ENCODE measurements around the gene PRKCSH. TPM values are rescaled to one million over a fixed set of nuclear protein-coding genes. Genes with fewer than 3 reads are reported as not detected.

Gene PRKCSH
- total and polyA plus RNA-seq, 2 experiments from 2014 or later: 85.3 to 130 TPM

DNA sequence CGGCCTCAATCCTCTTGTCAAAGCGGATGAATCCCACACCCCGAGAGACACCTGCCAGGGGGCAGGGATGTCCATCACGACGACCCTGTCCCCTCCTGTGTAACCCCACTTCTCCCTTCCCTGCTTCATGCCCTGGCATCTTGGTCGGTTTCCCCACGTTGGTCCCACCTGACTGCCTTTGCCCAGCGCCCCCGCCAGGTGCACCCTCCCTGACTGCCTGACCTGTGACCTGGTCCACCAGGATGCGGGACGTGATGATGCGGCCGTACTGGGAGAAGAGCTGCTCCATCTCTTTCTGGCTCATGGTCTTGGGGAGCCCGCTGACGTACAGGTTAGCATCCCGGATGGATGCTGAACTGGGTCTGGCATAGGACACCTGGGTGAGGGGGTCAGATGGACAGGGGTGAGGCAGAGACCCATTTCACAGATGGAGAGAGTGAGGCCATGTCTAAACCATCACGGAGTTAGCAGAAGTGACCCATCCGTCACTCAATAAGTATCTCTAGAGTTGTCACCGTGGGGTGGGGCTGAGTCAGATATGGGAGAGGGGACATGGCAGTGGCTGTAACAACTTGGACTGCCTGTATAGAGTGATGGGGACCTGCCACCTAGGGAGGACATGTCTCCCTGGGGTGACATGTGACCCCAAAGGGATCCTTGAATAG is 22.9 kb downstream of the PRKCSH start:
- no peak overlapping the region for H2AFZ ChIP-seq
- no peaks in the 10 kb centered on the region for H3K36me3 ChIP-seq (ENCODE audit: insufficient read depth)
- H3K4me3 ChIP-seq: no peak overlapping the region
- Mint-ChIP-seq H3K4me1 (peaks cover 4% of the 10 kb centered on the region), H3K9me3 (no peaks in the 10 kb centered on the region), H3K27me3 (ENCODE audit: insufficient read depth, low read depth, poor library complexity) (peaks cover 6% of the 10 kb centered on the region), H3K27ac (no peak overlapping the region), H3K4me3 (no peak overlapping the region; the same call in 2 of the 3 replicates), H3K36me3 (ENCODE audit: low read depth) (no peaks in the 10 kb centered on the region)
- H4K20me1 ChIP-seq (replicated peaks; ENCODE audit: insufficient read depth): no peaks in the 10 kb centered on the region
- no peak overlapping the region for H3K4me2 ChIP-seq
- H3K27me3 ChIP-seq (ENCODE audit: insufficient read depth): no peaks in the 10 kb centered on the region
- H3K4me1 ChIP-seq (ENCODE audit: insufficient read depth): peaks cover 6% of the 10 kb centered on the region; the same call in 1 of the 2 replicates
- H3K79me2 ChIP-seq (replicated peaks; ENCODE audit: insufficient read depth): no peaks in the 10 kb centered on the region
- no peak for DNase-seq (ENCODE audit: low spot score)
- H3F3A ChIP-seq (replicated peaks; ENCODE audit: low read depth): 0 out of 2 replicates have a peak, but pooled peaks cover 10% of the 10 kb centered on the region
- no peak overlapping the region for H3K27ac ChIP-seq (ENCODE audit: low read depth)
- H3K9me2 ChIP-seq (ENCODE audit: insufficient read depth): no peaks in the 10 kb centered on the region
- ATAC-seq: no peak
- no peak for TF ChIP-seq EZH2 (IDR thresholded peaks at IDR 0.05; ENCODE audit: low read depth, unreplicated experiment)
- TF ChIP-seq POLR2AphosphoS5 (IDR thresholded peaks at IDR 0.05; ENCODE audit: low read depth): no peak
- TF ChIP-seq NANOG (IDR thresholded peaks at IDR 0.05; ENCODE audit: borderline replicate concordance): no peak
- TF ChIP-seq, protein P1, sequence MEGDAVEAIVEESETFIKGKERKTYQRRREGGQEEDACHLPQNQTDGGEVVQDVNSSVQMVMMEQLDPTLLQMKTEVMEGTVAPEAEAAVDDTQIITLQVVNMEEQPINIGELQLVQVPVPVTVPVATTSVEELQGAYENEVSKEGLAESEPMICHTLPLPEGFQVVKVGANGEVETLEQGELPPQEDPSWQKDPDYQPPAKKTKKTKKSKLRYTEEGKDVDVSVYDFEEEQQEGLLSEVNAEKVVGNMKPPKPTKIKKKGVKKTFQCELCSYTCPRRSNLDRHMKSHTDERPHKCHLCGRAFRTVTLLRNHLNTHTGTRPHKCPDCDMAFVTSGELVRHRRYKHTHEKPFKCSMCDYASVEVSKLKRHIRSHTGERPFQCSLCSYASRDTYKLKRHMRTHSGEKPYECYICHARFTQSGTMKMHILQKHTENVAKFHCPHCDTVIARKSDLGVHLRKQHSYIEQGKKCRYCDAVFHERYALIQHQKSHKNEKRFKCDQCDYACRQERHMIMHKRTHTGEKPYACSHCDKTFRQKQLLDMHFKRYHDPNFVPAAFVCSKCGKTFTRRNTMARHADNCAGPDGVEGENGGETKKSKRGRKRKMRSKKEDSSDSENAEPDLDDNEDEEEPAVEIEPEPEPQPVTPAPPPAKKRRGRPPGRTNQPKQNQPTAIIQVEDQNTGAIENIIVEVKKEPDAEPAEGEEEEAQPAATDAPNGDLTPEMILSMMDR (conservative IDR thresholded peaks at IDR 0.05; ENCODE audit: low read depth in 2 of 2): no peak
- TF ChIP-seq, protein P2, sequence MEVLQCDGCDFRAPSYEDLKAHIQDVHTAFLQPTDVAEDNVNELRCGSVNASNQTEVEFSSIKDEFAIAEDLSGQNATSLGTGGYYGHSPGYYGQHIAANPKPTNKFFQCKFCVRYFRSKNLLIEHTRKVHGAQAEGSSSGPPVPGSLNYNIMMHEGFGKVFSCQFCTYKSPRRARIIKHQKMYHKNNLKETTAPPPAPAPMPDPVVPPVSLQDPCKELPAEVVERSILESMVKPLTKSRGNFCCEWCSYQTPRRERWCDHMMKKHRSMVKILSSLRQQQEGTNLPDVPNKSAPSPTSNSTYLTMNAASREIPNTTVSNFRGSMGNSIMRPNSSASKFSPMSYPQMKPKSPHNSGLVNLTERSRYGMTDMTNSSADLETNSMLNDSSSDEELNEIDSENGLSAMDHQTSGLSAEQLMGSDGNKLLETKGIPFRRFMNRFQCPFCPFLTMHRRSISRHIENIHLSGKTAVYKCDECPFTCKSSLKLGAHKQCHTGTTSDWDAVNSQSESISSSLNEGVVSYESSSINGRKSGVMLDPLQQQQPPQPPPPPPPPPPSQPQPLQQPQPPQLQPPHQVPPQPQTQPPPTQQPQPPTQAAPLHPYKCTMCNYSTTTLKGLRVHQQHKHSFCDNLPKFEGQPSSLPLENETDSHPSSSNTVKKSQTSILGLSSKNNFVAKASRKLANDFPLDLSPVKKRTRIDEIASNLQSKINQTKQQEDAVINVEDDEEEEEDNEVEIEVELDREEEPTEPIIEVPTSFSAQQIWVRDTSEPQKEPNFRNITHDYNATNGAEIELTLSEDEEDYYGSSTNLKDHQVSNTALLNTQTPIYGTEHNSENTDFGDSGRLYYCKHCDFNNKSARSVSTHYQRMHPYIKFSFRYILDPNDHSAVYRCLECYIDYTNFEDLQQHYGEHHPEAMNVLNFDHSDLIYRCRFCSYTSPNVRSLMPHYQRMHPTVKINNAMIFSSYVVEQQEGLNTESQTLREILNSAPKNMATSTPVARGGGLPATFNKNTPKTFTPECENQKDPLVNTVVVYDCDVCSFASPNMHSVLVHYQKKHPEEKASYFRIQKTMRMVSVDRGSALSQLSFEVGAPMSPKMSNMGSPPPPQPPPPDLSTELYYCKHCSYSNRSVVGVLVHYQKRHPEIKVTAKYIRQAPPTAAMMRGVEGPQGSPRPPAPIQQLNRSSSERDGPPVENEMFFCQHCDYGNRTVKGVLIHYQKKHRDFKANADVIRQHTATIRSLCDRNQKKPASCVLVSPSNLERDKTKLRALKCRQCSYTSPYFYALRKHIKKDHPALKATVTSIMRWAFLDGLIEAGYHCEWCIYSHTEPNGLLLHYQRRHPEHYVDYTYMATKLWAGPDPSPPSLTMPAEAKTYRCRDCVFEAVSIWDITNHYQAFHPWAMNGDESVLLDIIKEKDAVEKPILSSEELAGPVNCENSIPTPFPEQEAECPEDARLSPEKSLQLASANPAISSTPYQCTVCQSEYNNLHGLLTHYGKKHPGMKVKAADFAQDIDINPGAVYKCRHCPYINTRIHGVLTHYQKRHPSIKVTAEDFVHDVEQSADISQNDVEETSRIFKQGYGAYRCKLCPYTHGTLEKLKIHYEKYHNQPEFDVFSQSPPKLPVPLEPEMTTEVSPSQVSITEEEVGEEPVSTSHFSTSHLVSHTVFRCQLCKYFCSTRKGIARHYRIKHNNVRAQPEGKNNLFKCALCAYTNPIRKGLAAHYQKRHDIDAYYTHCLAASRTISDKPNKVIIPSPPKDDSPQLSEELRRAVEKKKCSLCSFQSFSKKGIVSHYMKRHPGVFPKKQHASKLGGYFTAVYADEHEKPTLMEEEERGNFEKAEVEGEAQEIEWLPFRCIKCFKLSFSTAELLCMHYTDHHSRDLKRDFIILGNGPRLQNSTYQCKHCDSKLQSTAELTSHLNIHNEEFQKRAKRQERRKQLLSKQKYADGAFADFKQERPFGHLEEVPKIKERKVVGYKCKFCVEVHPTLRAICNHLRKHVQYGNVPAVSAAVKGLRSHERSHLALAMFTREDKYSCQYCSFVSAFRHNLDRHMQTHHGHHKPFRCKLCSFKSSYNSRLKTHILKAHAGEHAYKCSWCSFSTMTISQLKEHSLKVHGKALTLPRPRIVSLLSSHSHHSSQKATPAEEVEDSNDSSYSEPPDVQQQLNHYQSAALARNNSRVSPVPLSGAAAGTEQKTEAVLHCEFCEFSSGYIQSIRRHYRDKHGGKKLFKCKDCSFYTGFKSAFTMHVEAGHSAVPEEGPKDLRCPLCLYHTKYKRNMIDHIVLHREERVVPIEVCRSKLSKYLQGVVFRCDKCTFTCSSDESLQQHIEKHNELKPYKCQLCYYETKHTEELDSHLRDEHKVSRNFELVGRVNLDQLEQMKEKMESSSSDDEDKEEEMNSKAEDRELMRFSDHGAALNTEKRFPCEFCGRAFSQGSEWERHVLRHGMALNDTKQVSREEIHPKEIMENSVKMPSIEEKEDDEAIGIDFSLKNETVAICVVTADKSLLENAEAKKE (CRISPR knock-in tag; IDR thresholded peaks at IDR 0.05): no peak
- TF ChIP-seq, protein P3, sequence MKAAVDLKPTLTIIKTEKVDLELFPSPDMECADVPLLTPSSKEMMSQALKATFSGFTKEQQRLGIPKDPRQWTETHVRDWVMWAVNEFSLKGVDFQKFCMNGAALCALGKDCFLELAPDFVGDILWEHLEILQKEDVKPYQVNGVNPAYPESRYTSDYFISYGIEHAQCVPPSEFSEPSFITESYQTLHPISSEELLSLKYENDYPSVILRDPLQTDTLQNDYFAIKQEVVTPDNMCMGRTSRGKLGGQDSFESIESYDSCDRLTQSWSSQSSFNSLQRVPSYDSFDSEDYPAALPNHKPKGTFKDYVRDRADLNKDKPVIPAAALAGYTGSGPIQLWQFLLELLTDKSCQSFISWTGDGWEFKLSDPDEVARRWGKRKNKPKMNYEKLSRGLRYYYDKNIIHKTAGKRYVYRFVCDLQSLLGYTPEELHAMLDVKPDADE (IDR thresholded peaks at IDR 0.05): no peak
- no peak for TF ChIP-seq ZNF331 (CRISPR knock-in tag; IDR thresholded peaks at IDR 0.05; ENCODE audit: low read depth)
- TF ChIP-seq, protein P4, sequence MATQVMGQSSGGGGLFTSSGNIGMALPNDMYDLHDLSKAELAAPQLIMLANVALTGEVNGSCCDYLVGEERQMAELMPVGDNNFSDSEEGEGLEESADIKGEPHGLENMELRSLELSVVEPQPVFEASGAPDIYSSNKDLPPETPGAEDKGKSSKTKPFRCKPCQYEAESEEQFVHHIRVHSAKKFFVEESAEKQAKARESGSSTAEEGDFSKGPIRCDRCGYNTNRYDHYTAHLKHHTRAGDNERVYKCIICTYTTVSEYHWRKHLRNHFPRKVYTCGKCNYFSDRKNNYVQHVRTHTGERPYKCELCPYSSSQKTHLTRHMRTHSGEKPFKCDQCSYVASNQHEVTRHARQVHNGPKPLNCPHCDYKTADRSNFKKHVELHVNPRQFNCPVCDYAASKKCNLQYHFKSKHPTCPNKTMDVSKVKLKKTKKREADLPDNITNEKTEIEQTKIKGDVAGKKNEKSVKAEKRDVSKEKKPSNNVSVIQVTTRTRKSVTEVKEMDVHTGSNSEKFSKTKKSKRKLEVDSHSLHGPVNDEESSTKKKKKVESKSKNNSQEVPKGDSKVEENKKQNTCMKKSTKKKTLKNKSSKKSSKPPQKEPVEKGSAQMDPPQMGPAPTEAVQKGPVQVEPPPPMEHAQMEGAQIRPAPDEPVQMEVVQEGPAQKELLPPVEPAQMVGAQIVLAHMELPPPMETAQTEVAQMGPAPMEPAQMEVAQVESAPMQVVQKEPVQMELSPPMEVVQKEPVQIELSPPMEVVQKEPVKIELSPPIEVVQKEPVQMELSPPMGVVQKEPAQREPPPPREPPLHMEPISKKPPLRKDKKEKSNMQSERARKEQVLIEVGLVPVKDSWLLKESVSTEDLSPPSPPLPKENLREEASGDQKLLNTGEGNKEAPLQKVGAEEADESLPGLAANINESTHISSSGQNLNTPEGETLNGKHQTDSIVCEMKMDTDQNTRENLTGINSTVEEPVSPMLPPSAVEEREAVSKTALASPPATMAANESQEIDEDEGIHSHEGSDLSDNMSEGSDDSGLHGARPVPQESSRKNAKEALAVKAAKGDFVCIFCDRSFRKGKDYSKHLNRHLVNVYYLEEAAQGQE (IDR thresholded peaks at IDR 0.05; ENCODE audit: unreplicated experiment): no peak
- TF ChIP-seq JUNB (IDR thresholded peaks at IDR 0.05; ENCODE audit: unreplicated experiment): no peak
- TF ChIP-seq STAT1 (IDR thresholded peaks at IDR 0.05; ENCODE audit: unreplicated experiment): no peak
- TF ChIP-seq CREB1 (CRISPR knock-in tag; IDR thresholded peaks at IDR 0.05; ENCODE audit: low read depth): no peak
- TF ChIP-seq ZNF114 (CRISPR knock-in tag; IDR thresholded peaks at IDR 0.05): no peak
- no peak for TF ChIP-seq EZH2phosphoT487 (IDR thresholded peaks at IDR 0.05; ENCODE audit: unreplicated experiment)

Measured in GM23338 (cell line).